Spleen (tissue), 7 donors: ENCODE results near the gene CFAP221.

Source experiments
- POLR2A ChIP-seq, 3 donors: fragments of 450-650 bp; IDR thresholded peaks; one replicate each; pipeline ENCODE4 v1.5.1; 2017; ENCODE audit warnings: antibody characterized with exemption in 3 of 3, mild to moderate bottlenecking in 1 of 3
- POLR2AphosphoS5 ChIP-seq, 3 donors: sonication (generic); formaldehyde crosslinking; IDR thresholded peaks; one replicate each; pipeline ENCODE4 v1.5.1; 2017; ENCODE audit warnings: antibody characterized with exemption in 3 of 3
- TF ChIP-seq, protein P1 (sequence below), 11 experiments: fragments of 200-600 bp in 7 of 11; fragments of 450-650 bp in 4 of 11; sonication (generic) in 4 of 11; IDR thresholded peaks in 8 of 11; conservative IDR thresholded peaks in 3 of 11; 1 replicate in 7 of 11; 2 replicates in 4 of 11; pipeline versions ENCODE4 v1.4.0 to v1.8.0; 2016 to 2021; ENCODE audit warnings: antibody characterized with exemption in 11 of 11, inconsistent platforms in 4 of 11, mild to moderate bottlenecking in 1 of 11
- donor health status: DM: no; HTN: no; CAD: no; lungs with moderate emphysema.
- donor health status: DM: no; HTN: no; CAD: no.
- donor health status: DM: no; HTN: no; CAD: no.

DNA sequence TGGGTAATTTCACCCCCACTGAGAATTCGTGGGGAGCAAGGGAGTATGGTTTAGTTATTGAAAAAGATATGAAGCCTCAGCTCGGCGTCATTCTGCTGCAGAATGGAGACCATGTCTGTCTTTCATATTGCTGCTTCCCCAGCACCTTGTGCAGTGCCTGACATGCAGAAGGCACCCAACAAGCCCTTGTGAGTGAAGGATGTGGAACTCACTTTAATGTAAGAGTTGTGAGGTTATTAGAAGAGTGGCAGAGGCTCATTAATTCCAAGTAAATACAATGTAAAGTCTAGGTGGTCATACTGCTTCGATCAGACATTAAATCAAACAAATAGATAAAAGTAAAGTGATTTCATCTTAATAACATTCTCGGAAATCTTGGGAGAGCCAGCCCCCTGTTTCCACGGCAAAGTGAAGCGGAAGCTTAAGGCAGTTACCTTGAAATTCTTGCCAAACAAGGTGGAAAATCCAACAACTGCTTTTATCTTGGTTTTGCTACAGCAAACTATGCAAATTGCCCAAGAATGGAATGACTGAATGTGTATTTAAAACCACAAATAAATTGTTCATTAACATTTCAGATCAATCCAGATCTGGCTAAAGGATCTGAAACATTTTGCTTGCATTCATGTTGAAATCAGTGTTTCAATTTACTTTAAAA, 9.6 kb downstream of the CFAP221 start:
- TF ChIP-seq, protein P1, sequence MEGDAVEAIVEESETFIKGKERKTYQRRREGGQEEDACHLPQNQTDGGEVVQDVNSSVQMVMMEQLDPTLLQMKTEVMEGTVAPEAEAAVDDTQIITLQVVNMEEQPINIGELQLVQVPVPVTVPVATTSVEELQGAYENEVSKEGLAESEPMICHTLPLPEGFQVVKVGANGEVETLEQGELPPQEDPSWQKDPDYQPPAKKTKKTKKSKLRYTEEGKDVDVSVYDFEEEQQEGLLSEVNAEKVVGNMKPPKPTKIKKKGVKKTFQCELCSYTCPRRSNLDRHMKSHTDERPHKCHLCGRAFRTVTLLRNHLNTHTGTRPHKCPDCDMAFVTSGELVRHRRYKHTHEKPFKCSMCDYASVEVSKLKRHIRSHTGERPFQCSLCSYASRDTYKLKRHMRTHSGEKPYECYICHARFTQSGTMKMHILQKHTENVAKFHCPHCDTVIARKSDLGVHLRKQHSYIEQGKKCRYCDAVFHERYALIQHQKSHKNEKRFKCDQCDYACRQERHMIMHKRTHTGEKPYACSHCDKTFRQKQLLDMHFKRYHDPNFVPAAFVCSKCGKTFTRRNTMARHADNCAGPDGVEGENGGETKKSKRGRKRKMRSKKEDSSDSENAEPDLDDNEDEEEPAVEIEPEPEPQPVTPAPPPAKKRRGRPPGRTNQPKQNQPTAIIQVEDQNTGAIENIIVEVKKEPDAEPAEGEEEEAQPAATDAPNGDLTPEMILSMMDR (IDR thresholded peaks at IDR 0.05 in 8 of 11, conservative IDR thresholded peaks at IDR 0.05 in 3 of 11) = no peak
- TF ChIP-seq POLR2AphosphoS5 (IDR thresholded peaks at IDR 0.05) = no peak
- TF ChIP-seq POLR2A (IDR thresholded peaks at IDR 0.05) = no peak
